K562 (cell line): Measurements from ENCODE around the gene ADAM20.

Experiments
- JUN ChIP-seq, 2 experiments: sonication (generic) in 1 of 2; formaldehyde crosslinking in 1 of 2; IDR thresholded peaks; 2 replicates each; pipeline versions ENCODE4 v1.6.1 to v1.8.0; 2012 to 2022; ENCODE audit warnings: borderline replicate concordance in 2 of 2, mild to moderate bottlenecking in 2 of 2, improper control_type of control experiment in 1 of 2, low read depth in 1 of 2, low read length in 1 of 2, missing genetic modification reagents in 1 of 2
- ZKSCAN1 ChIP-seq: fragments of 150-350 bp; IDR thresholded peaks from 2 replicates; pipeline ENCODE4 v1.6.1; 2016; ENCODE audit warnings: low read depth, low read length

DNA sequence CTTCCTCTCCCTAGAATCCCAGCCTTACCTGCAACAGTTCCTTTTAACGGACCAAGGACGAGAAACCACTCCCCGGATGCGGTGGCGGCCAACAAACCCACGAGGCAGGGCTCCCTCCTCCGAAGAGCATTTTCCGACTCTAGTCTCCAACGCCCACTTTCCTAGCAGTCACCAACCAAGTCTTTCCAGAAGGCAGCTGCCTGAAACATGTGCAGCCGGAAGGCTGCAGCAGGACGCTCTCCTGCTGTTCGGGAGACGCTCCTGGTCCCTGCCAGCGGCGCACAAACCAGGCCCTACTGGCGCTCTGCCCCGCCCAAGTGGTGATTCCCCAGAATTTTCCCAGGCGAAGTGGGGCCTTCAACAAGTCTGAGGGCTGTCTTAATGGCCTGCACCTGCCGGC is 21.1 kb upstream of the ADAM20 start:
- TF ChIP-seq JUN (IDR thresholded peaks at IDR 0.05; ENCODE audit: borderline replicate concordance, low read depth, low read length) (no peak), JUN (CRISPR knock-in tag; IDR thresholded peaks at IDR 0.05; ENCODE audit: borderline replicate concordance) (no peak), ZKSCAN1 (no peak)
